ENCODE measurements around the gene RYR2. TPM values are rescaled to one million over a fixed set of nuclear protein-coding genes. Genes with fewer than 3 reads are reported as not detected.
"Not testable (repeated sequence)": the region's sequence is repeated elsewhere in the genome, so short reads cannot be mapped to it uniquely, and the experiment has no call there.

RYR2 gene
- total RNA-seq, 2 donors from 2014 or later, result 59.0 to 75.9 TPM

DNA sequence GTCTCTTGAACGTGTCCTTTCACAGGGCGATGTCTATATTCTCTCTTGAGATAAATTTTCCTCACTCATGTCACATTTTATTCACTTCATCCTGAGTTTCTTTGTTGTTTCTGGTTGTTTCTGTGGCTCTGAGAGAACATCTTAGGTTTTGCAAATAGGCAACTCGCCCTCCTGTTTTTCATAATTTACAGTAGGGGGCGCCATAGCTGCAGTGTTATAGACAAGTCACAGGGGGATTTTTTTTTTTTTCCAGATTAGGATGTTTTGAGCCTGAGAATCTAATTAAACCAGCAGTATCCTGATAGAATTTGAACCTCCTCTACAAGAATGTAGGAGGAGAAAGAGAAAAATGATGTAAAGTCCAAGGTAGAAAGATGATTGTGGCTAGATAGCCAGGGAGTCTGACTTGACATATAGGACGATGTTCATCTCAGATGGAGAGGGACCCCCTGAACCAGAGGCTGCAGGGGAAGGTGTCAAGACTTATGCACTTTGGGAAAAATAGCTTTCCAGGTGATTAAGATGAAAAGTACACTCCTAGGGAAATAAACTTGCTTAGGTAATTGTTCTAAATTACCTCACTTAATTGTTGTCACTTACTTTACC, 772.4 kb downstream of the RYR2 start:
- H3K4me1 ChIP-seq (ENCODE audit: control insufficient read depth in 1 of 2, low read depth in 2 of 2), result peaks cover 5 to 26% of the 10 kb centered on the region in 2 donors
- TF ChIP-seq CTCF (IDR thresholded peaks at IDR 0.05), result peak; percentile 30
- ATAC-seq (ENCODE audit: insufficient number of reproducible peaks, low FRiP score, low read depth), result no peak
- H3K9me3 ChIP-seq, result no peaks in the 10 kb centered on the region
- H3K4me3 ChIP-seq, result no peak overlapping the region
- no peak overlapping the region for H3K27ac ChIP-seq
- no peaks in the 10 kb centered on the region for H3K27me3 ChIP-seq (replicated peaks; ENCODE audit: insufficient read depth)
- no peaks in the 10 kb centered on the region for H3K36me3 ChIP-seq
- no peak for DNase-seq (ENCODE audit: low spot score)

DNA sequence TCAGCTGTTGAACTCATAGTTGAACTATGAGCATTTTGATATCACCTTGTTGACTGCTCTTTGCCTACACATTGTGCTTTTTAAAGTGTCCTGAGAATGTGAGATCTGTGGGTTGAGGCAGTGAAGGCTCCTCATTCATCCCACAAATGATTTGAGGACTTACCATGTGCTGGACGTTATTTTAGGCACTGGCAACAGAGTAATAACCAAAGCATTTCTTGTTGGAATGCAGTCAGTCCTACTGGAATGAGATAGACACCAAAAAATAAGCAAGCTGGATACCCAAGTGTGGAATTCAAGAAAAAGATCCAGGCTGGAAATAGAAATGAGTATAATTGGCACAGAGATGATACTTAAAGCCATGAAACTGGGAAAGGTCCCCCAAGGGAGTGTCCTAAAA, 775.3 kb downstream of the RYR2 start:
- Histone ChIP-seq H3K4me3 (no peak overlapping the region), H3K9me3 (no peaks in the 10 kb centered on the region), H3K36me3 (no peaks in the 10 kb centered on the region), H3K4me1 (ENCODE audit: control insufficient read depth in 1 of 2, low read depth in 2 of 2) (peaks cover 5 to 26% of the 10 kb centered on the region in 2 donors), H3K27ac (peak overlapping the region; percentile 28 to 61), H3K27me3 (replicated peaks; ENCODE audit: insufficient read depth) (no peaks in the 10 kb centered on the region)
- no peak for TF ChIP-seq CTCF (IDR thresholded peaks at IDR 0.05)
- ATAC-seq (ENCODE audit: insufficient number of reproducible peaks, low FRiP score, low read depth) (peak; percentile 75), DNase-seq (ENCODE audit: low spot score) (no peak)

DNA sequence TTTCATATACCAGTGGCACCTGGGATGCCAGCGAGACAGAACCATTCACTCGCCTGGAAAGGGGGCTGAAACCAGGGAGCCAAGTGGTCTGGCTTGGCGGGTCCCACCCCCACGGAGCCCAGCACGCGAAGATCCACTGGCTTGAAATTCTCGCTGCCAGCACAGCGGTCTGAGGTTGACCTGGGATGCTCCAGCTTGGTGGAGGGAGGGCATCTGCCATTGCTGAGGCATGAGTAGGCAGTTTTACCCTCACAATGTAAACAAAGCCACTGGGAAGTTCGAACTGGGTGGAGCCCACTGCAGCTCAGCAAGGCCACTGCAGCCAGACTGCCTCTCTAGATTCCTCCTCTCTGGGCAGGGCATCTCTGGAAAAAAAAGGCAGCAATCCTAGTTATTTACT, 778.6 kb downstream of the RYR2 start:
- H3K4me1 ChIP-seq (ENCODE audit: control insufficient read depth in 1 of 2, low read depth in 2 of 2), result peaks cover 5 to 26% of the 10 kb centered on the region in 2 donors
- not testable (repeated sequence) for H3K36me3 ChIP-seq; H3K9me3 ChIP-seq; H3K4me3 ChIP-seq; ATAC-seq (ENCODE audit: insufficient number of reproducible peaks, low FRiP score, low read depth); H3K27ac ChIP-seq; H3K27me3 ChIP-seq (replicated peaks; ENCODE audit: insufficient read depth); DNase-seq (ENCODE audit: low spot score)

DNA sequence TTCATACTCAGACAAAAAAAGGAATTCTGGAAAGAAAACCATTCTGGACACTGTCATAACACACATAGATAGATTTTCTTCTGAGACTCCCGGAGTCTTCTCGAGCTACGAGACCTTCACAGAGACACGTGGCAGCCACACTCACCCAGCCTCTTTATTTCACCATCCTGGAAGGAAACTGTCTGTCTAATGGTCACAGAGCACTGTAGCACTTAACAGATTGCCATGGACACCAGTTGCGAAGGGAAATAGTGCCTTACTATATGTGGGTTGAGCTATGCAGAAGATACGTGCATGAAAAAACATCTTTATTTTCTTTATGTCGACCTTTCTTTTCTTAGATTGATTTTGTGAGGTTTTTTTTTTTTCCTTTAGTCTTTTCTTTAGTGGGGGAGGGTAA, 790.9 kb downstream of the RYR2 start:
- no peak for ATAC-seq (ENCODE audit: insufficient number of reproducible peaks, low FRiP score, low read depth)

DNA sequence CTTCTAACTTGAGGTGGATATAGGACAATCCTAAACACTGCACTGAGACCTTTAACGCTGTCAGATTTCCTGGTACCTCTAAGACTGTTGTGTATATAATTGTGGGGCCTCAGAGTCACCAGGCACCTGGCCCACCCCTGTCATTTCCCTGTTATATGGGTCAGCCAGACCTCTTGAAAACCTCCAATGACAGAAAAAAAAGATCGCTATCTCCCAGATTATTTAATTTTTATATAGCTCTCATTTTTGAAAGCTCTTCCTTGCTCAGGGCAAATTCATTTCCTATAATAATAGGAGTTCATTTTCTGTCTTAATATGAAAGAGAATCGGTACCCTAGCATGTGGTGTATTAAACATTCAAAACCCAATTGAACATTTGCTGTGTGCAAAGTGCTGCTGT, 792.1 kb downstream of the RYR2 start:
- H3K27me3 ChIP-seq (replicated peaks; ENCODE audit: insufficient read depth), result no peaks in the 10 kb centered on the region
- peaks cover 6% of the 10 kb centered on the region for H3K36me3 ChIP-seq
- H3K4me3 ChIP-seq, result no peak overlapping the region
- DNase-seq (ENCODE audit: low spot score), result no peak
- TF ChIP-seq CTCF (IDR thresholded peaks at IDR 0.05), result no peak
- no peaks in the 10 kb centered on the region for H3K4me1 ChIP-seq (ENCODE audit: control insufficient read depth in 1 of 2, low read depth in 2 of 2)
- ATAC-seq (ENCODE audit: insufficient number of reproducible peaks, low FRiP score, low read depth), result no peak
- H3K9me3 ChIP-seq, result no peaks in the 10 kb centered on the region
- no peak overlapping the region for H3K27ac ChIP-seq

More for the DNA sequence above, 790.9 kb downstream of the RYR2 start:
- Histone ChIP-seq H3K27me3 (replicated peaks; ENCODE audit: insufficient read depth) (no peaks in the 10 kb centered on the region), H3K4me3 (no peak overlapping the region), H3K9me3 (no peaks in the 10 kb centered on the region), H3K36me3 (peaks cover 6% of the 10 kb centered on the region), H3K4me1 (ENCODE audit: control insufficient read depth in 1 of 2, low read depth in 2 of 2) (no peaks in the 10 kb centered on the region), H3K27ac (no peak overlapping the region)
- TF ChIP-seq CTCF (IDR thresholded peaks at IDR 0.05), result no peak
- DNase-seq (ENCODE audit: low spot score), result no peak

DNA sequence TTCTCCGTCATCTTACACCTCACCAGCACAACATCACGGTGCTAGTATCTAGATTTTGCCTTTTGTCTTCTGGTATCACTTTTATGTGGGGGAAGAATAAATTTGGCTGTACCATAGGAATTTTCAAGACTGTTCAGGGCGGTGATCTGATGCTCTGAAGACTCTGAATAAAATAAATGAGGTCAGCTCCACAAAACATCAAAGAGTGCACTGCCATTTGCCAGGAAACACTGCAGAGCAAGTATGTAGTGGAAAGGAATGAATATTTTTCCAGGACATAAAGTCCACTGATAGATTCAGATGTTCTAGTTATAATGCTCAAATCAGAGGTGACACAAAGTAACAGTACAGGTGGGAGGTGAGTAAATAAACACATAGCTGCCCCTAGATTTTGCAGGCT, 792.5 kb downstream of the RYR2 start:
- Histone ChIP-seq H3K4me3 (no peak overlapping the region), H3K27ac (no peak overlapping the region), H3K36me3 (peaks cover 6% of the 10 kb centered on the region), H3K27me3 (replicated peaks; ENCODE audit: insufficient read depth) (no peaks in the 10 kb centered on the region), H3K4me1 (ENCODE audit: control insufficient read depth in 1 of 2, low read depth in 2 of 2) (no peaks in the 10 kb centered on the region), H3K9me3 (no peaks in the 10 kb centered on the region)
- no peak for TF ChIP-seq CTCF (IDR thresholded peaks at IDR 0.05)
- DNase-seq (ENCODE audit: low spot score), result no peak
- ATAC-seq (ENCODE audit: insufficient number of reproducible peaks, low FRiP score, low read depth), result no peak
